OCI-M1 (cell line): ENCODE results near the gene PCF11.
"Not testable (repeated sequence)": the region's sequence is repeated elsewhere in the genome, so short reads cannot be mapped to it uniquely, and the experiment has no call there.

ENCODE experiments used
- DNase-seq: peaks from one replicate; lab custom pipeline; 2025; lab: John Stamatoyannopoulos, UW

Gene PCF11

GRCh38 chr11:83156996-83157593 is at the start of gene PCF11:
PCF11 (plus strand) TSS chr11:83157131; CDS start chr11:83157440, 309 bp downstream.
- no peak for DNase-seq

DNA sequence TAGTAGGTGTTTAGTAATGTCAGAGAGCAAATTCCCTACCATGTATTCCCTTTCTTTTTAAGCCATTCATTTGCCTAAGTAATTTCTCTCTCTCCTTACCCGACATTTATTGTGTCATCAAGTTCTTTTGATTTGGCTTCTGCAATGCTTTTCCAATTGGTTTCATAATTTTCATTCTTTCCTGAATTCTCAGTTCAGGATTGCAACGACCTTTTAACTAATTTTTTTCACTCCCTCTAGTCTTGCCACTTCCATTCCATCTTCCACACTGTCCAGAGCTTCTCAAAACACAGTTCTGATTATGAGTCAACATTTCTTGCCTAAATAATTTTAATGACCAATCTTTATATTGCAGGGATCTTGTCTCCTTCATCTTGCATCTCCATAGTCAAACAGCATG is 44.0 kb upstream of the PCF11 start:
- no peak for DNase-seq

DNA sequence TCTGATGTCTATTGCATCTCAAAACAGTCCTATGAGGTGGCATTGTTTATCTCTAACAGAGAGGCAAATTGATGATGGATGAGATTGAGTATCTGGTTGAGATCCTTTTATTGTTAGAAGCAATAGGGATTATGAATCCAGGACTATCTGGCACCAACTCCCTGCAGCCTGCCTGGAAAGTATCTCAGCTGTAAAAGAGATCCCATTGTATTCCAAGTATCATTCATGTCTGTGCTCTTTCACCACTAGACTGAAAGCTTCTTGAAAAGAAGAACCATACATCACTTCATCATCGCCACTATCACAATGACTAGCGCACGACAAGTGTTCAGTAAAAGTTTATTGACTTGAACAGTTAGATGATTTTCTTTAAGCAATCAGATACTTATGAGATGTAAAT is 41.9 kb upstream of the PCF11 start:
- no peak for DNase-seq

- no peak for DNase-seq
Measured at GRCh38 chr11:83115551-83115950, 41.4 kb upstream of the PCF11 start.

- DNase-seq, result no peak
Measured at GRCh38 chr11:83116015-83116641, 40.8 kb upstream of the PCF11 start.

DNA sequence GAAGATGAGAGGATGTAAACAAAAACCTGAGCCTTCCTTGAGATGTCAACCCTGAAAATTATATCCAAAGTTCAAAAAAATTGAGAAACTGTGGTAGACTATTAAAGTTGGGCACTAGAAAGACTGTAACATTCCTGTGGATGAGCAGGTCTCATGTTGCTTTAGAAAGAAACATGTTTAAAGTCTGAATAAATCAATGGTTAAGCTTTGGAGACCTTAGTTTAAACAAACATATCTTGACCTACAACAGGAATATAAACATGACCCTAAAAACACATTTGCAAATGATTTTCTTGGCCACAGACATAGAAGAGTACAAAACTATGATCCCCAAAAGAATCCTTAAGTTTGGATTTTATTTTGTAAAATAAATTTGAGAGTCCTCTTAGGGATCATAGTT is 38.1 kb upstream of the PCF11 start:
- no peak for DNase-seq

DNA sequence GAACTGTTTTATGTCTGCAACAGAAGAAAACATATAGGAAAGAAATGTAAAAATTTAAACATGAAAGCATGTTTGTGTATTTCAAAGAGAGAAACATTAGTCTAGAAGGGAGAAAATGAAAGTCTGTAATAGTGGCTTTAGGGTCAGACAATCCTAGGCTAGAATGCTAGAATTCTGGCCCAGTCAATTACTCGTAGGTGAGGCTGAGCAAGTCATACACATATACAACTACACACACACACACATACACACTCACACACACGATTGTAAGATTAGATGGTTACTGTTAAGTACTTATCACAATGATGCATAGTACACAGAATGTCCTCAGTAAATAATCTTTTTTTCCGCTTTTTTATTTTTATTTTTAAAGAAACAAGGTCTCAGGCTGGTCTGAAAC is 37.7 kb upstream of the PCF11 start:
- peak; percentile 75 for DNase-seq

DNA sequence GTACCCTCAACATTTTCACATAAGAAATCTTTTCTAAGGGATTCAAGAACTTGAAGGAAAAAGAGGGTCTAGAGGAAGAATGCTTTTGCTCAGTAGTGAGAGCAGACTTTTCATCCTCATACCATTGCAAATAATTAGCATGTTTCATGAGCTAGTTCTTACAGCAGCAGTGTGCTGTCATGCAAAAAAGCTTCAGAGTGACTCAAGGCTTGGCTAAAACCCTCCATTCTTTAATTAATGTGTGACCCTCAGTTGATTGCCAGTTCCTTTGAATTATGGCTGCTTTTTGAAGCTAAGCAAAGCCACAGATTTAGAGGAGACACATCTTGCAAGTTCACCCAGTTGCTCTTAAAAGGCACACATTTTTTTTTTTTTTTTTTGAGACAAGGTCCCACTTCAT is 36.6 kb upstream of the PCF11 start:
- DNase-seq, result no peak

DNA sequence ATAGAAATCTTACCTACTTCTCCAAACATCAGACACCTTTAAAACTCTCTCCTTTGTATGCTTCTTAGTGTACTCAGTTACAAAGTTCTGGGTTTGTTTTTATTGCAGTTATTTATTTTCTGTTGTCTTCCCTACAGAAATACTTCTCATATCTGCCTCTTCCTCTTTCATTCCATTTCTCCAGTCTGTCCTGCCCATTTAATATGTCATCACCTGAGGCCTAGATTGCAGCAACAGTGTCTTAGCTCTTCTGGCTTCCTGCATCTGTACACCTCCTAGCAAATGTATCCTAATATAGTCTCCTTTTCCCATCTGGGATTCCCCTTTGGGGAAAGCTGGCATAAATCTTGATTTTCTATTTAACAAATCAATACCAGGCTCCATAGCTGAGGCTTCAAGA is 34.9 kb upstream of the PCF11 start:
- no peak for DNase-seq

DNA sequence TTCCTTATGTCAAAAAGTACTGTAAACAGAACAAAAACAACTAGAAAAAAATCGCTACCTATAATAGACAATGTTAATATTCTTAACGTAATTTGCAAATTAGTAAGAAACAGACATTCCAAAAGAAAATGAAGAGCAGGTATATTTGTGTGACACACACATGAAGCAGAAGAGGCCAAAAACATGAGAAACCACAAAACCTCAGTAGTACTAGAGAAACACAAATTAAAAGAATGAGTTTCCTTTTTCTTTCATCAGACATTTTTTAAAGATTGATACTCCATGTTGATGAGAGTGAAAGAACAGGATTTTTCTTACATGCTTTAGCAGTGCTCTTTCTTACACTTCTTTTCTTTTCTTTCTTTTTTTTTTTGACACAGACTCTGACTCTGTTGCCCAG is 34.2 kb upstream of the PCF11 start:
- DNase-seq, result no peak

DNA sequence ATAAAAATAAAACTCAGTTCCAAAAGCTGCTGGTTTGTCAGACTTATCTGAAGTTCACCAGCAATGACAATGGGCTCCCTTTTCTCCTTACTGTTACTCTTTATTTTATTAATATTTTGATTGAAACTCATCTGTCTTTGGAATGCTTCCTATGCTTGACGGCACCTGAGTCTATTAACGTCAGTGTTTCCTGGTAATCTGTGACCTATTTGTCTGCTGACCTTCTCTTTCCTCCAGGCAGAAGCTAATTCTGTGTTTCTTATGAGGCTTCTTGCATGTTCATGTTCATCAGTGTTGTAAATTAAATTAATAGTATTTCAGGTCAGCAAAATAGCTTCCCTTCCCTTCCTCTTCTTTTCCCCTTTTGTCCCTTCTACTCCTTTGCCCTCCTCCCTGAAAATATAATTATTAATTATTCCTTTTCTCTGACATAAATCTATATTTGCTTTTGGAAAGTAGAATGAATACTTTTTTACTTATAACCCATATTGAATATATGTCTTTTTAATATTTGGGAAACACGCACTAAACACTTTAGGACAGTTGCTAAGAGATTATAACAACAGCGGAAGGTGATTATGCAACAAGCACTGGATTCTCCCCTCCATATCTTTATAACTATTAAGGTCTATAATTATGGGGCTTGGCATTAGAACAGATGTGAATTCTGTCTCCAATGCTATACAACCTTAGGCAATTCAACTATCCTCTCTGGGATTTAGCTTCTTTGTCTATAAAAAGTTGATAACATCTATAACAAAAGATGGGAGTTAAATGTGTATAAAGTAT is 32.1 kb upstream of the PCF11 start:
- DNase-seq, result no peak

GRCh38 chr11:83125577-83125976 is 31.4 kb upstream of the PCF11 start:
- DNase-seq, result no peak

GRCh38 chr11:83127310-83127637 is 29.7 kb upstream of the PCF11 start:
- no peak for DNase-seq

DNA sequence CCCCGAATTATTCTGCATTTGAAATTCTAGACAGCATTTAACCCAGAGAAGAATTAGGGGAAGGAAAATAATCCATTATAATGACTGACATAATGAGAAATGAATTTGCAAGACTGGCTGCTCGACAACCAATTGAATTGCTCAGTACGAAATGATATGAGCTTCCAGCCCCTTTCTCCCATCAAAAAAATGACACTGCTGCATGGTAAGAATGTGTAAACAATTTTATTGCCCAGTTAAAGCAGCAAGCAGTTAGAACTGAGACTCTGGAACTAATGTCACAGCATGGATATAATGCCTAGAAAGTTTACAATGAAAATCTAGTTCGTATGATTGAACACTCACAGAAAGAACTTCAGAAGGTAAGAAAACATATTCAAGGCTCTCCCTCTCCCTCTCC is 24.7 kb upstream of the PCF11 start:
- DNase-seq, result no peak

- DNase-seq, result not testable (repeated sequence)
Measured at GRCh38 chr11:83133266-83133665, 23.7 kb upstream of the PCF11 start.

DNA sequence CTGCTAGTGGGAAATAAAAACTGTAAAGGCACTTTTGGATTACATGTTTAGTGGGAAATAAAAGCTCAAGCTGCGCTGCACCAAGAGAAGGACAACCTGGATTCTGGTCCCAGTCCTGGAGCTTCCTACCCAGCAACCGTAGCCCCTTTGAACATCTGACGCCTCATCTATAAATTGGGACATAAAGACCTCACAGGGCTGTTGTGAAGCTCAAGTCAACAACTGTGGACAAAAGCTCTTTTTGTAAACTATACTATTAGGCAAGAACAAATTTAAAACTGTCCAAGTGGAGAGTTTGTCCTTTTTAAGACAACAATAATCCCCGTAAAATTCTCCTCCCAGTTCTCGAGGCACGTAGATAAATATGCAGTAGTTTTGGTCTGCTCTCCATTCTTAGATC is 17.6 kb upstream of the PCF11 start:
- DNase-seq, result no peak

DNA sequence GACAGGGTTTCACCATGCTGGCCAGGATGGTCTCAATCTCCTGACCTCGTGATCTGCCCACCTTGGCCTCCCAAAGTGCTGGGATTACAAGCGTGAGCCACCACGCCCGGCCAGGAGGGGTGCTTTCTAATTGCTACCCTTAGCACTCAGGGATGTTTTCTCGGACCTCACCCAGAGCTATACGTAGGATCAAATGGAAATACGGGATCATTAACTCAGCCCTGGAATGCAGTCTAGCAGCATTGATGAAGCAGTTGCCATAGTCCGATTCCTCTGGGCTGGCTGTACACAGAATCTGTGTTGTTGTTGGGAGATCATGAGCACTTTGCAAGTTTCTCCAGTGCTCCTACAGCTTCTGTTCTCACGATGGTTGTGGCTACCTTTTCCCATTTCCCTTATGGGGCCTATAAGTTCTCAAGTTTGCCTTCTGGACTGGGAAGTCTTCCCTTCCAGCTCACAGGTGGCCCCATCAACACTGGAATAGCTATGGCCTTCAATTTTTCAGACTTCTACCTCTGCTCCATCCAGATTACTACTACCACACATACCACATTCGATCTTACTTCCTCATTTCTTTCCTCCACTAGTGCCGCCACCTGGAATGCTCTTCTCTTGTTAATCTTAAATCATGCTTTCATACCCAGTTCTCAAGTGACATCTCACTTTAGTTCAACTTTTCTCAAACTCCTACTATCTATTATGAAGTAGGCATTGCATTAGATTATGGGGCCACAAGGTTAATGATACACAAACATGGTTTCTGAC is 16.1 kb upstream of the PCF11 start:
- DNase-seq, result peak; percentile 97

DNA sequence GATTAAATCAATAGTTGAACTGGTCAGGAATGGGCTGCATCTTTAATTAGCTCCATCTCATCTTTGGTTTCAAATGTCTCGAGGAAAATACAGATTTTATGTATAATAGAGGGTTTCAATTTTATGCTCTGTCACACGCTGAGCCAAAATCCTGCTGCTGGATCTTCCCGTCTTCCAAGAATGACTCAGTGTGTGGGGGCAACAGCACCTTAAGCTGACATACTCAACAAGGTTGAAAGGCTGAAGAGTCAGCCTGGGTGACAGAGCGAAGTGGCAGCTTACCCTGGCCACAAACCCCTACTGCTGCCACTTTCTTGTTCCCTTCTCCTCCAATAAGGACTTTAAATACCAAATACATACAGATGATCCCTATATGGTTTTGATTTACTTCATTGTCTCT is 9.0 kb upstream of the PCF11 start:
- no peak for DNase-seq

- no peak for DNase-seq
Measured at GRCh38 chr11:83150450-83150849, 6.5 kb upstream of the PCF11 start.

- DNase-seq, result peak; percentile 67
Measured at GRCh38 chr11:83151274-83151977, 5.5 kb upstream of the PCF11 start.

- DNase-seq, result no peak
Measured at GRCh38 chr11:83152264-83152663, 4.7 kb upstream of the PCF11 start.

GRCh38 chr11:83153764-83154163 is 3.2 kb upstream of the PCF11 start:
- no peak for DNase-seq
